GM19463 (cell line): ENCODE measurements around the gene CPNE4.

Source experiments
- ATAC-seq: cut with Tn5 transposase; IDR thresholded peaks from one replicate; pipeline ENCODE4 v1.9.1; 2021; ENCODE audit warnings: mild to moderate bottlenecking, moderate library complexity; ENCODE audit not compliant: unreplicated experiment

CPNE4 gene

DNA sequence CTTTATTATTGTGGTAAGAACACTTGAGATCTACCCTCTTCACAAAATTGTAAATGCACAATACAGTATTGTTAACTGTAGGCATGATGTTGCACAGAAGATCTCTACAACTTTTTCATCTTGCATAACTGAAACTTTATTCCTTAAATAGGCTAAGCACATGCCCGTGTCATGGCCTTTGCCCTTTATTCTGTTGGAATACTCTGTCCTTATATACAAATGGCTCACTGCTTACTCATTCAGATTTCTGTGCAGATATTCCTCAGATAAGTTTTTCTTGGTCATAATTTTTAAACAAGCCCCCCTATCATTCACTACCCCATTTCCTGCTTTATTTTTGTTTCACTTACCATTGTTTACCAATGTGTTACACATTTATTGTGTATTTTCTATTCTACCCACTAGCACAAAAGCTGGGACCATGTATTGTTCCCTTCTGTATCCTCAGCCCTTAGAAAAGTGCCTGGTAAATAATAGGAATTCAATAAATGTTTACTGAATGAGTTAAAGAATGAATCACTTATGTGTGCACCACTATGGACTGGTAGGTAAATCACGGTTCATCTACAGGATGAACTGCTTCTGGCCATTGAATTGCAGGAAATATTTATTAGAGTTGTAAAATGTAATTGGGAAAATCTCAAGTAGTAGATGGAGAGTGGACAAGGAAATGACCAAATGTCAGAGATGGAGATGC lies 151.0 kb downstream of the CPNE4 start:
- ATAC-seq, result no peak

DNA sequence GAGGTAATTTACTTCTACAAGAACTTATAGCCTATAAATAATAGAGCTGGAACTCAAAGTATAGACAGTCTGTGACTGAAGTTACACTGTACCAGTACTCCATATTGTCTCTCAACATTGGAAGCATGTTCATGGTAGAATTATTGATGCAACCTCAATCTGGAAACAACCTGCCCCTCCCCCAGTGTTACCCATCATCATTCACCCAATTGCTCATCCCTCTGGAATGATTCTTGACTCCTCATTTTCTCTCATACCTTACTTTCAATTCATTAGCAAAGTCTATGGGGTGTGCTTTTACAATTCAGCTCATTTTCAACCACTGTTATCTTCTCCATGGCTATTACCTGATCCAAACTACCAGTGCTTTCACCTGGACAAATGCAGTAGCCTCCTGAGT lies 151.7 kb downstream of the CPNE4 start:
- ATAC-seq, result no peak

DNA sequence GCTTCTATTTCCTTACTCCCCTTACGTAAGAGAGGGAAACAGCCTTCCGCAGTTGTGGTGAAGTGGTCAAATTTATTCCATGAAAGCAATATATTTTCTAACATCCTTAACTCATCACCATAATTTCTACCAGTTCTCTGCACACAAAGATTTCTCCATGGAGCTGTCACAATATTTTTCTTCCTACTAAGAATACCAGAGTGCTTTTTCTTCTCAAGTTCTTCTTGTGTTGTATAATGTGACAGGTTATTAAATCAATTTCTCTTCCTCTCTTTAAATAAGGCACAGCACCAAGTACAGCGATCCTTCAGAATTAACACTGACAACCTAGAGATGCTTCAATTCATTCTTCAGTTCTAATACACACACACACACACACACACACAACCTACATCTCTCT lies 153.0 kb downstream of the CPNE4 start:
- no peak for ATAC-seq

DNA sequence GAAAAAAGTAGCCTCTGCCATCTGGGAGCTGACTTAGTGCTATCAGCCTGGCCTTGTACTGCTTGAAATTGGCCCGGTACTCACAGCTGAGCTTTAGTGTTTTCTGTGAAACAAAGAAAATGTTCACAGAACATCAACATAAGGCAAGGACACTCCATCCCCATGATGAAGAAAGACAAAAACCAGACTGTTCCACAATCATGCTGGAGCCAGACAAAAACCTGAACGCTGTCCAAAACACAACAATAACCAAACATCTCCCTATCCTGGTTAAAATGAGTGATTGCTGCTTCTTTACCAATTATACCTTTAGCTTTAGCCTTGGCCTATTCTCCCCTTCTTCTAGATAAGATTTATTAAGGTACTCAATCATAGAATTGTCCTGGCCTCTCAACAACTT lies 153.9 kb downstream of the CPNE4 start:
- ATAC-seq, result no peak

GRCh38 chr3:131868203-131868602 lies 166.6 kb downstream of the CPNE4 start:
- no peak for ATAC-seq

DNA sequence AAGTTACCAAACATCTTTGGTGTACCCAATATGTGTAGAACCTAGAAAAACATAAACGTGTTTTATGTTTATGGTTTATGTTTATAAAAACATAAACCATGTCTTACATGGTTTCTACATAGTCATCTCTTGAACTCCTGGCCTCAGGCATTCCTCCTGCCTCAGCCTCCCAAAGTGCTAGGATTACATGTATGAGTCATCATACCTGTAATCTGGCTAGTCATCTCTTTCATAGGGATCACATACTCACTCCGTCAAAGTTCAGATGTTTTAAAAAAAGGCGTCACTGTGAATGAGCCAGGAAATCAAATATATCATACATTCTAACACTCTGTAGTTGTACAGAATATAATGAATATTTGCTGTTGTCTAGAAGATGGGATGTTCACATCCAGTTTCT lies 178.6 kb downstream of the CPNE4 start:
- no peak for ATAC-seq

DNA sequence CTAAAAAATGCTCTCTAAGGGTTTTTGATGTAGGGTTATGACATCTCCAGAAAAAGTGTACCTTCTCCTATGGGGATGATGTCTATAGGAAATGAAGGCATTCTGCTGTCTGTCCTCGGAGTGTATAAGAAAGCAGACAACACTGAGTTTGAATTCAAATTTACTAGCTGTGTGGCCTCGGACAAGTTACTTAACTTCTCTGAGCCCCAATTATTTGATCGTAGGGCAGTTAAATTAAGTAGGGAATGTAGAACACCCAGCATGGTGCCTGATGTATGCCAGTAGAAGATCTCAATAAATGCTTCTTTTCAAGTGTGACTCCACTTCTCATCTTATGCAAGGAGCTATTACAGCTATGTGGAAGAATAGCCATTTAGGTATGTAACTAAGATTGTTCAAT lies 184.6 kb downstream of the CPNE4 start:
- no peak for ATAC-seq

- ATAC-seq, result no peak
Observed at GRCh38 chr3:131849616-131850015, 185.2 kb downstream of the CPNE4 start.

- ATAC-seq, result no peak
Observed at GRCh38 chr3:131847966-131848510, 186.8 kb downstream of the CPNE4 start.

DNA sequence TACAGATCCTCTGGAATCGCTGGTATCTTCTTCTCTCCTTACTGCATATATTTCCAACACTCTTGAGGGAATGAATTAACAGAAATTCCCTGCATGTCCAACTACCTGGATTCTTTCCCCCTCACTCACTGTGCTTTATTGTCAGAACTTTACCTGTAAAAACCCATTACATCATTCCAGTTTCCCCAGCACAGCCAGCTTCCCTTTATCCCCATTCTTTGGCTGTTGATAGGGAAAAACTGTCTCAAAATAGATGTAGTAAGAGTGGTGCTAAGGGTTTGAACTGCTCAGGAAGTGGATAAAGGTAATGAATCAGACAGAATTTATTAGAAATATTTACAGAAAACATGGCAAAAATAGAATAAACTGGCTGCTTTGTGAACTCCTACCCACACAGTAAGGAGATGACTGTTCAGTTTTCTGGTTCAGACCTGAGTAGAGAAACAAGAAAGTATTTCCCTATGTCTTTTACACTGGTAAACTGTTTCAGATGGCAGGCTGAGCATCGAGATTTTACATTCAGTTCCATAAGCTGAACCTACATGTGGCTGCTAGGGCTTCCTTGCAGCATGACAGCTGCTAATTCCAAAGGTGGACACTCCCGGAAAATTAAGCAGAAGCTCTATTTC lies 188.4 kb downstream of the CPNE4 start:
- ATAC-seq, result no peak

- no peak for ATAC-seq
Observed at GRCh38 chr3:131843174-131843573, 191.6 kb downstream of the CPNE4 start.

- no peak for ATAC-seq
Observed at GRCh38 chr3:131840156-131840797, 194.5 kb downstream of the CPNE4 start.

- no peak for ATAC-seq
Observed at GRCh38 chr3:131835906-131836305, 198.9 kb downstream of the CPNE4 start.

GRCh38 chr3:131831608-131832007 lies 203.2 kb downstream of the CPNE4 start:
- ATAC-seq, result no peak

DNA sequence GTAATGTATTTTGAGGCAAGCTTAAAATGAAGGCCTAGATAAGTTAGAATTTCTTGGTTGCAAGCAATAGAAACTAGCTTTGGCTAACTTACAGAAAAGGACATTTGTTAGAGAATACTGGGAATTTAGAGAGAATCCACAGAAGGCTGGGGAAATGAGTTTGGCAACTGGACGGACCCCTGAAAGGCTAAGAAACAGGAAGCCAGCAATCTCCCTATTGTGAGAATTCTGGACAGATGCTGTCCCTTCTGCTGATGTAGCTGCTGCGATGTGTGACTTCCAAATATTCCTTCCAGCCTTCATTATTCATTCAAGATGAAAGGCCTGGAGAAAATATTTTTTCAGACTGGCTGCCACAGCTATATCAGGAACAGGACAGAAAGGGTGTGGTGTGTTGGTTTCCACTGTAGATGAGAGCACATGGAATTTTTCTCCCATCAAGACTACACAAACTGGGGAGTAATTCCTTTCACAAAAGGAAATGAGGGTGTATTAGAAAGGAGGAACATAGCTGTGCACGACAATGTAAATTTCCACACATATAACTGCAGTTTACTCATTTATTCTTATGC lies 213.5 kb downstream of the CPNE4 start:
- no peak for ATAC-seq

GRCh38 chr3:131819381-131820055 lies 215.3 kb downstream of the CPNE4 start:
- ATAC-seq, result no peak

GRCh38 chr3:131812433-131812832 lies 222.4 kb downstream of the CPNE4 start:
- ATAC-seq, result no peak

DNA sequence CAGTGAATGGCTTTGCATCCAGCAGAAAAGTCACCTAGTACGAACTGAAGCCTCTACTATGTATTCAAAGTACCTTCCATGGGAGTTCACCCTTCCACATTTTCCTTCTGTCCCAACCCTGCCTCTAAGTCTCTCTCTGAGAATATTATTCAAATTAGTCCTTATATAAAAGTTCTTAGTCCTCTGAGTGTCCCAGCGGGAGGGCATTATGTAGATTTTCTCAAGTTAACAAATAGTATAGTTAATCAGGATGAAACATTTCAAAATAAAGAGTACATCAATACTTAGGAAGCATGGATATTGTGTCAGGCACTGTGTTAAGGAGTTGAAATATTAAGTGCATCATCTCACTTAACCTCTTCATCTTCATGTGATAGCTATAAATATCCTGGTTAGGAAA lies 223.3 kb downstream of the CPNE4 start:
- ATAC-seq, result no peak

DNA sequence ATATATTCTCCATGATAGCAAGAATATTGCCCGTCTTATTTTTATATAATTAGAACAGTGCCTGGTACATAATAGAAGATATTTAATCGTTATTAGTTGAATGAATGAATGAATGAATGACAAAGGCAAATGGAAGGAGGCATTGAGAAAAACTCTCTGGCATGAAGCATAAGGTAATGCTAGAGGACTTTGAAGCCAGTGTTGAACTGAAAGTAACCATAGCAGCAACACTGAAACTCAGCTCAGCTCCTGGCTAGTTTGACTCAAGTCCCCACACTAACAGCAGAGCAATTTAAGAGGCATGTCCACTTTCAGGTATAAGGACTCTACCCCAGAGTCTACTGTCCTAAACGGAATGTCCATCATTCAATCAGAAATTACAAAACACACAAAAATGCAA lies 227.0 kb downstream of the CPNE4 start:
- peak; percentile 82 for ATAC-seq

GRCh38 chr3:131806736-131807135 lies 228.1 kb downstream of the CPNE4 start:
- ATAC-seq, result no peak

DNA sequence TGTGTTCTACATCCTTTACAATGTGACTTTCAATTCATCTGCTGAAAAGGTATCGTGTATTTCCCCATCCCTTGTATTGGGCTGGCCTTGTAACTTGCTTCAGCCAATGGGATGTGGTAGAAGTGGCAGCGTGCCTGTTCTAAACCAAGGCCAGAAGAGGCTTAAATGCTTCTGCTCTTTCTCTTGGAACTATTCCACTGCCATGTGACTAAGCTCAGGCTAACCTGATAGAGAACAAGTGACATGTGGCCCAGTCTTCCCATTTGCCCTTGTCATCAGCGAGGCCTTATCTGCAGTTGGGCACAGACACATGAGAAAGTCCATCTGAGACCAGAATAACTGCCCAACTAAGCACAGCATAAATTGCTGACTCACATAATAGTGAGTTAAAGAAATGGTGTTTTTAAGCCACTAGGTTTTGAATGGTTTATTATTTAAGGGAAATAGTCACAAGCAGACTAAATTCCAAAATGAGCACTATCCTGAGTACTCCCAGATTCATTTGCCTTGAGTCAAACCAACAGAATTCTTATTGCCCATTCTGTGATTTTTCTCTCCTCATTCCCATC lies 230.2 kb downstream of the CPNE4 start:
- ATAC-seq, result no peak
